H9 (cell line): Measurements from ENCODE around the gene TTC31. TPM values are rescaled to one million over a fixed set of nuclear protein-coding genes. Genes with fewer than 3 reads are reported as not detected.

Experiments
- DNase-seq: peaks from one replicate; pipeline ENCODE4 v3.0.0-alpha.2; 2017
- H2AFZ ChIP-seq: one replicate; pipeline ENCODE4 v1.6.1; 2013; ENCODE audit warnings: mild to moderate bottlenecking, low read length, control low read depth, moderate library complexity
- H2AK5ac ChIP-seq: 2 replicates; pipeline ENCODE4 v1.6.1; 2013; ENCODE audit warnings: low read length, control low read depth, mixed read lengths; ENCODE audit not compliant: insufficient read length
- H2BK120ac ChIP-seq: one replicate; pipeline ENCODE4 v1.6.1; 2013; ENCODE audit warnings: low read depth, mild to moderate bottlenecking, low read length, control low read depth, inconsistent platforms; ENCODE audit not compliant: poor library complexity, severe bottlenecking
- H2BK12ac ChIP-seq: 2 replicates; pipeline ENCODE4 v1.6.1; 2013; ENCODE audit warnings: low read length, control low read depth, mixed read lengths, low read depth; ENCODE audit not compliant: insufficient read length
- H2BK15ac ChIP-seq: 2 replicates; pipeline ENCODE4 v1.6.1; 2013; ENCODE audit warnings: low read depth, low read length, control low read depth
- H2BK20ac ChIP-seq: one replicate; pipeline ENCODE4 v1.6.1; 2013; ENCODE audit warnings: low read depth, mild to moderate bottlenecking, low read length, control low read depth, inconsistent platforms; ENCODE audit not compliant: poor library complexity, severe bottlenecking
- H2BK5ac ChIP-seq: 2 replicates; pipeline ENCODE4 v1.6.1; 2013; ENCODE audit warnings: low read length, control low read depth, mixed read lengths; ENCODE audit not compliant: insufficient read length
- H3K14ac ChIP-seq: 2 replicates; pipeline ENCODE4 v1.6.1; 2013; ENCODE audit warnings: low read length, control low read depth; ENCODE audit not compliant: insufficient read depth
- H3K18ac ChIP-seq: 2 replicates; pipeline ENCODE4 v1.6.1; 2013; ENCODE audit warnings: low read depth, mild to moderate bottlenecking, mixed read lengths, low read length, control low read depth; ENCODE audit not compliant: insufficient read length
- H3K23ac ChIP-seq: 2 replicates; pipeline ENCODE4 v1.6.1; 2013; ENCODE audit warnings: low read length, control low read depth, mixed read lengths, low read depth; ENCODE audit not compliant: insufficient read length
- H3K23me2 ChIP-seq: 2 replicates; pipeline ENCODE4 v1.6.1; 2013; ENCODE audit warnings: low read depth, mild to moderate bottlenecking, mixed read lengths, low read length, control low read depth; ENCODE audit not compliant: insufficient read length, poor library complexity, severe bottlenecking
- H3K27ac ChIP-seq: 2 replicates; pipeline ENCODE4 v1.5.1; 2013; ENCODE audit warnings: low read length, control low read depth, mixed read lengths, low read depth; ENCODE audit not compliant: insufficient read length
- H3K27me3 ChIP-seq: 2 replicates; pipeline ENCODE4 v1.6.1; 2013; ENCODE audit warnings: low read length, control low read depth, inconsistent platforms; ENCODE audit not compliant: insufficient read depth
- H3K4ac ChIP-seq: 2 replicates; pipeline ENCODE4 v1.6.1; 2013; ENCODE audit warnings: low read depth, mild to moderate bottlenecking, control low read depth, inconsistent platforms, low read length, moderate library complexity
- H3K4me1 ChIP-seq: 2 replicates; pipeline ENCODE4 v1.6.1; 2013; ENCODE audit warnings: low read length, control low read depth, inconsistent platforms; ENCODE audit not compliant: insufficient read depth
- H3K4me2 ChIP-seq: 2 replicates; pipeline ENCODE4 v1.6.1; 2013; ENCODE audit warnings: low read length, control low read depth, mixed read lengths; ENCODE audit not compliant: insufficient read length, insufficient read depth
- H3K56ac ChIP-seq: 2 replicates; pipeline ENCODE4 v1.6.1; 2013; ENCODE audit warnings: low read depth, mild to moderate bottlenecking, mixed read lengths, low read length, control low read depth; ENCODE audit not compliant: insufficient read length
- H3K79me1 ChIP-seq: 2 replicates; pipeline ENCODE4 v1.6.1; 2013; ENCODE audit warnings: low read depth, mild to moderate bottlenecking, moderate library complexity, low read length, control low read depth, inconsistent platforms; ENCODE audit not compliant: insufficient read depth, poor library complexity, severe bottlenecking
- H3K79me2 ChIP-seq: 2 replicates; pipeline ENCODE4 v1.6.1; 2013; ENCODE audit warnings: low read length, control low read depth, inconsistent platforms; ENCODE audit not compliant: insufficient read depth
- H3K9ac ChIP-seq: 2 replicates; pipeline ENCODE4 v1.6.1; 2013; ENCODE audit warnings: low read length, control low read depth, mixed read lengths; ENCODE audit not compliant: insufficient read length; ENCODE audit errors: extremely low read depth
- H3K9me3 ChIP-seq: one replicate; pipeline ENCODE4 v1.6.1; 2013; ENCODE audit warnings: low read depth, low read length, inconsistent platforms; ENCODE audit not compliant: control insufficient read depth
- H3T11ph ChIP-seq: one replicate; pipeline ENCODE4 v1.6.1; 2013; ENCODE audit warnings: mild to moderate bottlenecking, low read length, control low read depth, inconsistent platforms
- H4K20me1 ChIP-seq: one replicate; pipeline ENCODE4 v1.6.1; 2013; ENCODE audit not compliant: control insufficient read depth, insufficient read length, insufficient read depth
- H4K5ac ChIP-seq: 2 replicates; pipeline ENCODE4 v1.6.1; 2013; ENCODE audit warnings: low read depth, mild to moderate bottlenecking, mixed read lengths, low read length, control low read depth; ENCODE audit not compliant: insufficient read length
- H4K8ac ChIP-seq: replicated peaks from 2 replicates; pipeline ENCODE4 v1.6.1; 2013; ENCODE audit warnings: low read length, control low read depth, mixed read lengths, low read depth; ENCODE audit not compliant: insufficient read length
- H4K91ac ChIP-seq: 2 replicates; pipeline ENCODE4 v1.6.1; 2013; ENCODE audit warnings: low read depth, mild to moderate bottlenecking, moderate library complexity, mixed read lengths, low read length, control low read depth; ENCODE audit not compliant: insufficient read length
- H3K27ac Mint-ChIP-seq, 3 experiments: 2 replicates in 2 of 3; 3 replicates in 1 of 3; pipeline ENCODE4 v1.8.0; 2020 to 2021; ENCODE audit warnings: mixed read lengths in 3 of 3, mild to moderate bottlenecking in 1 of 3, moderate library complexity in 1 of 3
- H3K27me3 Mint-ChIP-seq: 2 replicates; pipeline ENCODE4 v1.8.0; 2021; ENCODE audit warnings: low read depth, mild to moderate bottlenecking, moderate library complexity, mixed read lengths
- H3K36me3 Mint-ChIP-seq, 3 experiments: 2 replicates in 2 of 3; 3 replicates in 1 of 3; pipeline ENCODE4 v1.8.0; 2020 to 2021; ENCODE audit warnings: low read depth in 3 of 3, mixed read lengths in 3 of 3; ENCODE audit not compliant: insufficient read depth in 1 of 3
- H3K4me1 Mint-ChIP-seq, 2 experiments: 2 replicates each; pipeline ENCODE4 v1.8.0; 2020; ENCODE audit warnings: mixed read lengths in 2 of 2
- H3K4me3 Mint-ChIP-seq, 2 experiments: 2 replicates in 1 of 2; 3 replicates in 1 of 2; pipeline ENCODE4 v1.8.0; 2020 to 2021; ENCODE audit warnings: mild to moderate bottlenecking in 2 of 2, mixed read lengths in 2 of 2, moderate library complexity in 1 of 2
- H3K9me3 Mint-ChIP-seq, 2 experiments: 2 replicates in 1 of 2; 3 replicates in 1 of 2; pipeline ENCODE4 v1.8.0; 2020; ENCODE audit warnings: mild to moderate bottlenecking in 2 of 2, mixed read lengths in 2 of 2, moderate library complexity in 1 of 2
- CTCF ChIP-seq: fragments of 200-600 bp; sonication (generic); conservative IDR thresholded peaks from 3 replicates; pipeline ENCODE4 v1.8.0; 2021; ENCODE audit warnings: antibody characterized with exemption, mild to moderate bottlenecking
- WGBS: extraction: QIAGEN DNeasy Blood & Tissue Kit; methylation state at CpG from one replicate; pipeline ENCODE4 v1.1.7; 2013; ENCODE audit warnings: missing lambda C conversion rate, low lambda C conversion rate, mixed read lengths; ENCODE audit not compliant: insufficient read length; ENCODE audit errors: extremely low coverage; 5-methylcytosine and 5-hydroxymethylcytosine counted together
- total RNA-seq: library from RNA; stranded (reverse); gene quantifications from 2 replicates; pipeline ENCODE4 v1.2.1, GENCODE V29; 2021

Gene TTC31
- total RNA-seq, 1 experiment from 2014 or later: 33.3 TPM

GRCh38 chr2:74491648-74492544 is 9.0 kb downstream of the TTC31 start:
- H4K91ac ChIP-seq: no peak overlapping the region
- no peak overlapping the region for H3K27ac ChIP-seq
- Mint-ChIP-seq H3K9me3 (no peaks in the 10 kb centered on the region), H3K27ac (no peak overlapping the region), H3K4me1 (no peaks in the 10 kb centered on the region), H3K36me3 (peaks cover 28 to 53% (median 46%) of the 10 kb centered on the region in 3 experiments), H3K27me3 (peaks cover 26% of the 10 kb centered on the region), H3K4me3 (no peak overlapping the region)
- no peaks in the 10 kb centered on the region for H3K9me3 ChIP-seq
- no peak overlapping the region for H2BK20ac ChIP-seq
- H3K4me1 ChIP-seq: no peaks in the 10 kb centered on the region
- H3K4ac ChIP-seq: no peak overlapping the region
- no peaks in the 10 kb centered on the region for H3K79me2 ChIP-seq
- no peak overlapping the region for H2AK5ac ChIP-seq
- H2AFZ ChIP-seq: no peak overlapping the region
- no peak overlapping the region for H3K4me2 ChIP-seq
- H3K79me1 ChIP-seq: no peaks in the 10 kb centered on the region
- H3K27me3 ChIP-seq: peaks cover 12% of the 10 kb centered on the region; the same call in 1 of the 2 replicates
- no peak overlapping the region for H3T11ph ChIP-seq
- no peak overlapping the region for H3K18ac ChIP-seq
- H2BK15ac ChIP-seq: no peak overlapping the region
- H3K14ac ChIP-seq: no peak overlapping the region
- no peak for DNase-seq
- no peak overlapping the region for H4K5ac ChIP-seq
- no CpG with 5 or more reads among the region's 12 CpGs for WGBS
- no peak overlapping the region for H2BK12ac ChIP-seq
- no peak overlapping the region for H3K23ac ChIP-seq
- H4K20me1 ChIP-seq: no peaks in the 10 kb centered on the region
- no peak for TF ChIP-seq CTCF
- no peak overlapping the region for H3K9ac ChIP-seq
- H4K8ac ChIP-seq: no peak overlapping the region
- H2BK5ac ChIP-seq: no peak overlapping the region
- no peak overlapping the region for H3K56ac ChIP-seq
- no peaks in the 10 kb centered on the region for H3K23me2 ChIP-seq
- H2BK120ac ChIP-seq: no peak overlapping the region
